ENCODE results near the gene SEC24C. TPM values are rescaled to one million over a fixed set of nuclear protein-coding genes. Genes with fewer than 3 reads are reported as not detected.

Gene SEC24C
- total RNA-seq, 1 donor from 2014 or later: 89.8 TPM

DNA sequence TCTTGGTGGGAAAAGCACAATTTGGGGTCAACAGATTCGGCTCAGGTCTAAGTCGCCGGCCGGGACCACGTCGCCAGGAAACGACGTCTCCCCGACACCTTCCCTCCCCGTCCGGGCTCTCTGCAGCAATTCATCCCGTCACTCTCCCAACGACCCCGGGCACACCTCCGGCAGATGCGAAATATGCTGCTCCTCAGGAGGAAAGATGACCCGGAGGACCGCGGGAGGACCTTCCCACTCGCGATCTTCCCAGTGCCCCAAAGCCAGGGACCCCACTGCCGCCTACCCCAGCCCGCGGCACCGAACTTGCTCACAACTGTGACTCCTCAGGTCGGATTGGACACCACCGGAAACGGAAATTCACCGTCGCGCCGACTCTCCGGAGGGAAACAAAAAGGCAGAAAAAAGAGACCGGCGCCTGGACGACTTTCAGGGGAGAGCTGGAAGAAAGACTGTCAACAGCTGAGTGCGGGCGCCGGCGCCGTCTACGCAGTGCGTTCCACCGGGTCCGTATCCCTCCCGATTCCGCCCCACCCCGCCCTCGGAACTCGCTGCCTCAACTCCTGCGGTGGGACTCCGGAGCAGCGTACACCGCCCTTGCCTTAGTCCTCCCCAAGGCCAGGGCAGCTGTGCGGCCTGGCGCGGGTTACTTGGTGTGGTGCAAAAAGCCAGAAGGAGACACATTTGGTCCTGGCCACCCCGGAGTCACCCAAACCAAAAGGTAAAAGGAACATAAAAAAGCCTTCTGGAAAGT lies 13.8 kb upstream of the SEC24C start:
- ChIA-PET CTCF (interaction anchor here (1.0 kb wide), 2 partner anchors 13 to 43 kb away, joined by 3 to 5 read pairs; partner anchors contain the start of gene SEC24C), POLR2A (interaction anchor here (0.6 to 3.2 kb wide), 14 partner anchors 9 to 305 kb away, joined by 3 to 48 read pairs (median 6); partner anchors contain the start of genes CHCHD1, NDST2, PPP3CB and SEC24C)
- peaks cover 22% of the 10 kb centered on the region for H3K4me1 Mint-ChIP-seq
- H3K4me3 Mint-ChIP-seq: peak overlapping the region; percentile 99
- TF ChIP-seq, protein P1, sequence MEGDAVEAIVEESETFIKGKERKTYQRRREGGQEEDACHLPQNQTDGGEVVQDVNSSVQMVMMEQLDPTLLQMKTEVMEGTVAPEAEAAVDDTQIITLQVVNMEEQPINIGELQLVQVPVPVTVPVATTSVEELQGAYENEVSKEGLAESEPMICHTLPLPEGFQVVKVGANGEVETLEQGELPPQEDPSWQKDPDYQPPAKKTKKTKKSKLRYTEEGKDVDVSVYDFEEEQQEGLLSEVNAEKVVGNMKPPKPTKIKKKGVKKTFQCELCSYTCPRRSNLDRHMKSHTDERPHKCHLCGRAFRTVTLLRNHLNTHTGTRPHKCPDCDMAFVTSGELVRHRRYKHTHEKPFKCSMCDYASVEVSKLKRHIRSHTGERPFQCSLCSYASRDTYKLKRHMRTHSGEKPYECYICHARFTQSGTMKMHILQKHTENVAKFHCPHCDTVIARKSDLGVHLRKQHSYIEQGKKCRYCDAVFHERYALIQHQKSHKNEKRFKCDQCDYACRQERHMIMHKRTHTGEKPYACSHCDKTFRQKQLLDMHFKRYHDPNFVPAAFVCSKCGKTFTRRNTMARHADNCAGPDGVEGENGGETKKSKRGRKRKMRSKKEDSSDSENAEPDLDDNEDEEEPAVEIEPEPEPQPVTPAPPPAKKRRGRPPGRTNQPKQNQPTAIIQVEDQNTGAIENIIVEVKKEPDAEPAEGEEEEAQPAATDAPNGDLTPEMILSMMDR (IDR thresholded peaks at IDR 0.05): no peak
- peaks cover 42% of the 10 kb centered on the region for H3K36me3 Mint-ChIP-seq (ENCODE audit: low read depth)
- ATAC-seq (ENCODE audit: low read depth) (peak; percentile 93), DNase-seq (peak; percentile 89)
- H3K27me3 Mint-ChIP-seq: no peaks in the 10 kb centered on the region
- intact Hi-C loops (cut with micrococcal nuclease): loop anchor here (1.0 to 2.0 kb wide), 4 partner anchors 14 to 149 kb away; partner anchors contain the start of genes SEC24C and ZSWIM8
- H3K9me3 Mint-ChIP-seq: no peaks in the 10 kb centered on the region
- H3K27ac Mint-ChIP-seq: peak overlapping the region; percentile 96

DNA sequence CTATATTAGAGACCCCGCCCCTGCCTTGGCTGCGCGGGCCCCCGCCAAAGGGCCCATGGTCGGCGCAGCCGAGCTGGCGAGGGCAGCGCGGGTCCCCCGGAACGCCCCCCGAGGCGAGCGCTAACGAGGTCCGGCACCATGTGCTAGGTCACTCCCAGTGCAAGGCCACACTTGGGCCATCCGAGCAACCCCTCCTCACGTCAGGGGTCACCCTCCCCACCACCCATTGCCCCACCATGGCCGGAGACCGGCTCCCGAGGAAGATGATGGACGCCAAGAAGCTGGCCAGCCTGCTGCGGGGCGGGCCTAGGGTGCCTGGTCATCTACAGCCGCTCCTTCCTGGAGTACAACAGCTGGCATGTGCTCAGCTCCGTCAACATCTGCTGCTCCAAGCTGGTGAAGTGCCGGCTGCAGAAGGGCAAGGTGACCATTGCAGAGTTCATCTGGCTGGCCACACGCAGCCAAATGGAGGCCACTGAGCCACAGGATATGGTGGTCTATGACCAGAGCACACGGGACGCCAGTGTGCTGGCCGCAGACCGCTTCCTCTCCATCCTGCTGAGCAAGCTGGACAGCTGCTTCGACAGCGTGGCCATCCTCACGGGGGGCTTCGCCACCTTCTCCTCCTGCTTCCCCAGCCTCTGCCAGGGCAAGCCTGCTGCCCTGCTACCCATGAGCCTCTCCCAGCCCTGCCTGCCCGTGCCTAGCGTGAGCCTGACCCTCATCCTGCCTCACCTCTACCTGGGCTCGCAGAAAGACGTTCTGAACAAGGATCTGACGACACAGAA lies 12.4 kb upstream of the SEC24C start:
- TF ChIP-seq, protein P1 (IDR thresholded peaks at IDR 0.05): no peak
- Mint-ChIP-seq H3K27me3 (no peaks in the 10 kb centered on the region), H3K36me3 (ENCODE audit: low read depth) (peaks cover 35% of the 10 kb centered on the region), H3K4me1 (peaks cover 22% of the 10 kb centered on the region), H3K4me3 (peak overlapping the region; percentile 35), H3K27ac (no peak overlapping the region), H3K9me3 (no peaks in the 10 kb centered on the region)
- CTCF ChIA-PET: interaction anchor here (1.0 kb wide), 1 partner anchor 41 kb away, joined by 5 read pairs; no protein-coding TSS in a partner anchor
- DNase-seq (no peak), ATAC-seq (ENCODE audit: low read depth) (no peak)
- intact Hi-C loops (cut with micrococcal nuclease): loop anchor here (2.0 kb wide), 1 partner anchor 41 kb away; a partner anchor contains a TSS
- POLR2A ChIA-PET: interaction anchor here (0.5 to 3.2 kb wide), 7 partner anchors 12 to 357 kb away, joined by 3 to 48 read pairs (median 5); partner anchors contain the start of genes CHCHD1, PPP3CB and SEC24C

DNA sequence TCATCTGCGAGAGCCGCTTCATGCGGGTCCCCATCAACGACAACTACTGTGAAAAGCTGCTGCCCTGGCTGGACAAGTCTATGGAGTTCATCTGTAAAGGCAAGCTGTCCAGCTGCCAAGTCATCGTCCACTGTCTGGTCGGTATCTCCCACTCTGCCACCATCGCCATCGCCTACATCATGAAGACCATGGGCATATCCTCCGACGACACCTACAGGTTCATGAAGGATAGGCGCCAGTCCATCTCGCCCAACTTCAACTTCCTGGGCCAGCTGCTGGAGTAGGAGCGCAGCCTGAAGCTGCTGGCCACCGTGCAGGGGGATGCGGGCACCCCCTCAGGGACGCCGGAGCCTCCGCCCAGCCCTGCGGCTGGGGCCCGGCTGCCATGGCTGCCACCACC lies 11.7 kb upstream of the SEC24C start:
- H3K9me3 Mint-ChIP-seq: no peaks in the 10 kb centered on the region
- H3K27me3 Mint-ChIP-seq: no peaks in the 10 kb centered on the region
- TF ChIP-seq, protein P1 (IDR thresholded peaks at IDR 0.05): no peak
- H3K4me3 Mint-ChIP-seq: peak overlapping the region; percentile 35
- DNase-seq: no peak
- ChIA-PET CTCF (no interaction called here), POLR2A (no interaction called here)
- peaks cover 30% of the 10 kb centered on the region for H3K36me3 Mint-ChIP-seq (ENCODE audit: low read depth)
- no peak for ATAC-seq (ENCODE audit: low read depth)
- H3K4me1 Mint-ChIP-seq: peaks cover 22% of the 10 kb centered on the region
- intact Hi-C loops (cut with micrococcal nuclease): no loop called here
- no peak overlapping the region for H3K27ac Mint-ChIP-seq

DNA sequence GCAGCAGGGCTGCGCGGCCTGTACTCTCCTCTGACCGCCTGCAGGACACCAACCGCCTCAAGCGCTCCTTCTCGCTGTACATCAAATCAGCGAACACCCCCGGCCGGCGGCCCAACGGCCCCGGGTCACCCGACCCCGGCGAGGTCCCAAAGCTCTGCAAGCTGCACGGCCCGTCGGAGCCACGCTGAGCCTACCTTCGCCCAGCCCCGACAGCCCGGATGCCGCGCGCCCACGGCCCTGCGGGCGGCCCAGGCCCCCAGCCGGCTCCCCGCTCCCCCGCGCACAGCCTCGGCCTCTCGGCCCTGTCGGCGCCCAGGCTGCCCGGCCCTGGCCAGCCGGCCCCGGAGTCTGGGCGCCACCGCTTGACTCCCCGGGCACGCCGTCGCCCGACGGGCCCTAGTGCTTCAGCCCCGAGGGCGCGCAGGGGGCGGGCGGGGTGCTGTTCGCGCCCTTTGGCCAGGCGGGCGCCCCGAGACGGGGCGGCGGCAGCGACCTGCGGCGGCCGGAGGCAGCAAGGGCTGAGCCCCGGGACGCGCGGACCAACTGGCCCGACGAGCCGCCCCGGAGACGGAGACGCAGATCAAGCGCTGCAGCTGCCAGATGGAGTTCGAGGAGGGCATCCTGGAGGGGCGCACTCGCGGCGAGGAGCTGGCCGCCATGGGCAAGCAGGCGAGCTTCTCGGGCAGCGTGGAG lies 11.1 kb upstream of the SEC24C start:
- Mint-ChIP-seq H3K36me3 (ENCODE audit: low read depth) (peaks cover 28% of the 10 kb centered on the region), H3K4me3 (no peak overlapping the region), H3K27ac (no peak overlapping the region), H3K9me3 (no peaks in the 10 kb centered on the region), H3K27me3 (no peaks in the 10 kb centered on the region), H3K4me1 (peaks cover 22% of the 10 kb centered on the region)
- DNase-seq (no peak), ATAC-seq (ENCODE audit: low read depth) (no peak)
- CTCF ChIA-PET: interaction anchor here (1.5 kb wide), 1 partner anchor 11 kb away, joined by 3 read pairs; the partner anchor contains the start of gene SEC24C
- TF ChIP-seq, protein P1 (IDR thresholded peaks at IDR 0.05): no peak
- POLR2A ChIA-PET: interaction anchor here (1.3 kb wide), 1 partner anchor 10 kb away, joined by 10 read pairs; no protein-coding TSS in a partner anchor
- intact Hi-C loops (cut with micrococcal nuclease): no loop called here
